ENCODE data around the gene PGAP3.

PGAP3 gene

DNA sequence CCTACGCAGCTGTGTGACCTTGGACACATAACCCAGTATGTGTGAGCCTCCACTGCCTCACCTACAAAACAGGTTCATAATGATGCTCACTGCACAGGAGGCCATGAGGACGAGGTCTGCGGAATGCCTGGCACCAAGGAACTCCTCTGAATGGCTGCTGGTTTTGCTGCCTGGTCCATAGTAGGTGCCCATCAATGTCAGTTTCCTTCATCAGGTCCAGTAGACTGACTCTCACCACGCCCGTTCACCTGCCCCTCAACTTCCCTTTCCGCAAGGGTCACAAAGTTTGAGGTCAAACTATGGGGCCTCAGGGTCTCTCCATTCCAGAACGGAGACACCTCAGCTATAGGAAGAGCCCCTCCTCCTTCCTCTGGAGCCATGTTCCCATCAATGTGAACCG is 10.8 kb downstream of the PGAP3 start:
- H3K27me3 ChIP-seq (ENCODE audit: insufficient read depth, low read length, poor library complexity), result no peaks in the 10 kb centered on the region
- H2BK120ac ChIP-seq (ENCODE audit: low read depth, low read length), result no peak overlapping the region
- no peaks in the 10 kb centered on the region for H3K4me1 ChIP-seq (ENCODE audit: control insufficient read depth, low read depth, low read length)
- H3K9ac ChIP-seq (ENCODE audit: low read length), result no peak overlapping the region
- no peak overlapping the region for H2BK5ac ChIP-seq (ENCODE audit: low read length)
- H2AK5ac ChIP-seq (ENCODE audit: low read length), result no peak overlapping the region
- no peak overlapping the region for H3K4ac ChIP-seq (ENCODE audit: low read depth, low read length)
- H3K27ac ChIP-seq (ENCODE audit: low read depth, low read length), result no peak overlapping the region
- no peak overlapping the region for H3K18ac ChIP-seq (ENCODE audit: low read length)
- no peak overlapping the region for H4K5ac ChIP-seq (ENCODE audit: low read length)
- H2BK15ac ChIP-seq (replicated peaks; ENCODE audit: low read depth), result no peak overlapping the region
- no peak overlapping the region for H3K4me2 ChIP-seq (ENCODE audit: low read length)
- H3K23ac ChIP-seq (ENCODE audit: low read length), result no peak overlapping the region
- no peak overlapping the region for H3K4me3 ChIP-seq (ENCODE audit: low read length)
- H4K8ac ChIP-seq (ENCODE audit: low read depth, low read length), result no peak overlapping the region
- no peak overlapping the region for H3K56ac ChIP-seq (ENCODE audit: low read length)
- WGBS (ENCODE audit: extremely low coverage, insufficient coverage, low lambda C conversion rate), result no CpG with 5 or more reads among the region's 8 CpGs
- no peaks in the 10 kb centered on the region for H3K79me1 ChIP-seq (ENCODE audit: low read length)
- no peaks in the 10 kb centered on the region for H3K79me2 ChIP-seq (ENCODE audit: control insufficient read depth, insufficient read depth, low read length)
- DNase-seq, result no peak
- H3K36me3 ChIP-seq (ENCODE audit: control insufficient read depth, insufficient read depth, low read length), result no peaks in the 10 kb centered on the region

DNA sequence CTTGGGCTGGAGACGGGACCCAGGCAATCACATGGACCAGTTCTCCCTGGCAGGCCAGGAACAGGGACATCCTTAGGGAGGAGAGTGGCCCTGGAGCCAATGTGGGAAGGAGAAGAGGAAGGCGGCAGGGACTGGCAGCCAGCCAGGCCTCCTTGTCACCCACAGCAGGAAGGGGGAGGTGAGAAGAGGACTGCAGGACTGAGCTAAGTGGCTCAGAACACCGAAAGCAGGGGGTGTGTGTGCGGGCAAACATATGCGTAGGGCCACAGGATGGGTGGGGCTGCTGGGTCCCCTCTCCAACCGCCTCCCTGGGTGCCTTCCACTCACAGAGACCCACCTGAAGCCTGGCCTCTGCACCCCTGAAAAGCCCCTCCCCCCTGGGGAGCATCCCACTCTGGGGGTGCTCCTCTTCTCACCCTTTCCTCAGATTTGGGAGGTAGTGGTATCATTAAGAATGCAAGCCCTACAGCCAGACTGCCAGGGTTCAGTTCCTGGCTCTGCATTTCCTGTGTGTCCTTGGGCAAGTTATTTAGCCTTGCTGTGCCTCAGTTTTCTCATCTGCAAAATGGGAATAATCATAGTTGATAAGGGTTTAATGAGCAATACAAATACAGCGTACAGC is 11.5 kb downstream of the PGAP3 start:
- Histone ChIP-seq H2BK5ac (ENCODE audit: low read length) (no peak overlapping the region), H3K4me2 (ENCODE audit: low read length) (no peak overlapping the region), H3K4ac (ENCODE audit: low read depth, low read length) (no peak overlapping the region), H3K56ac (ENCODE audit: low read length) (no peak overlapping the region), H2AK5ac (ENCODE audit: low read length) (no peak overlapping the region), H3K79me2 (ENCODE audit: control insufficient read depth, insufficient read depth, low read length) (no peaks in the 10 kb centered on the region), H4K5ac (ENCODE audit: low read length) (no peak overlapping the region), H2BK15ac (replicated peaks; ENCODE audit: low read depth) (no peak overlapping the region), H3K27me3 (ENCODE audit: insufficient read depth, low read length, poor library complexity) (no peaks in the 10 kb centered on the region), H3K4me1 (ENCODE audit: control insufficient read depth, low read depth, low read length) (no peaks in the 10 kb centered on the region), H3K27ac (ENCODE audit: low read depth, low read length) (no peak overlapping the region), H3K9ac (ENCODE audit: low read length) (no peak overlapping the region), H3K18ac (ENCODE audit: low read length) (no peak overlapping the region), H3K23ac (ENCODE audit: low read length) (no peak overlapping the region), H2BK120ac (ENCODE audit: low read depth, low read length) (no peak overlapping the region), H3K79me1 (ENCODE audit: low read length) (no peaks in the 10 kb centered on the region), H4K8ac (ENCODE audit: low read depth, low read length) (no peak overlapping the region), H3K4me3 (ENCODE audit: low read length) (no peak overlapping the region), H3K36me3 (ENCODE audit: control insufficient read depth, insufficient read depth, low read length) (no peaks in the 10 kb centered on the region)
- no peak for DNase-seq
- no CpG with 5 or more reads among the region's 7 CpGs for WGBS (ENCODE audit: extremely low coverage, insufficient coverage, low lambda C conversion rate)

DNA sequence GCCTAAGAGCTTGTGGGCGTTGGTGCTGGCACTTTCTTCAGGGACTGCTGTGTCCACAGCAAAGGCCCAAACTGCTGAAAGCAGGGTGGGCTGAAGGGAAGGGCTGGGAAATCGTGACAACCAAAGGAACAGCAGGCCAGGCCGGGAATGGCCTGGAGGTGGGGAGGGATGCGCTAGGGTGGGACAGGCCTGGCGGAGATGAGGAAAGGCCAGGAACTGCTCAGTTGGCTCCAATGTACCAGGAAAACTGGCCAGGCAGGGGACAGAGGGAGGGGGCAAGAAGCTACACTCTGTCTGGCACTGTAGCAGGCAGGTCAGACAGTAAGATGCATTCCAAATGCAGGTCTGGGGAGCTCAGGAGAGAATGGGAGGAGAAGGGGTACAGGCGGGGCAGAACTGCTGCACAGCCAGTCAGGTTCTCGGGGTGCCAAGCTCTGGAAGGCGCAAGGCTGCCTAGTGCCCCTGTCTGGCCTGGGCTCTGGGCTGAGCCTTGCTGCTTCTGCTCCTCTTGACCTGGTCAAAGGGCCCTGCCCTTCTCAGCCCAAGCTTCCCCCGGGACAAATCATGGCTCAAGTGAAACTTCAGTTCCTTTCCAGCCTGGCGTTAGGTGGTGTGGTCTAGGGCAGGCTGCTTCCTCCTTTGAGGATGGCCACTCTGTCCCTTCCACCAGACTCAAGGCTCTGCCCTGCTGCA is 12.3 kb downstream of the PGAP3 start:
- Histone ChIP-seq H3K4me3 (ENCODE audit: low read length) (no peak overlapping the region), H2BK120ac (ENCODE audit: low read depth, low read length) (no peak overlapping the region), H3K4me2 (ENCODE audit: low read length) (no peak overlapping the region), H2BK5ac (ENCODE audit: low read length) (no peak overlapping the region), H3K27ac (ENCODE audit: low read depth, low read length) (no peak overlapping the region), H3K4ac (ENCODE audit: low read depth, low read length) (no peak overlapping the region), H3K56ac (ENCODE audit: low read length) (no peak overlapping the region), H3K79me2 (ENCODE audit: control insufficient read depth, insufficient read depth, low read length) (no peaks in the 10 kb centered on the region), H3K18ac (ENCODE audit: low read length) (no peak overlapping the region), H3K23ac (ENCODE audit: low read length) (no peak overlapping the region), H3K36me3 (ENCODE audit: control insufficient read depth, insufficient read depth, low read length) (no peaks in the 10 kb centered on the region), H3K9ac (ENCODE audit: low read length) (no peak overlapping the region), H4K5ac (ENCODE audit: low read length) (no peak overlapping the region), H3K79me1 (ENCODE audit: low read length) (no peaks in the 10 kb centered on the region), H4K8ac (ENCODE audit: low read depth, low read length) (no peak overlapping the region), H3K4me1 (ENCODE audit: control insufficient read depth, low read depth, low read length) (no peaks in the 10 kb centered on the region), H2AK5ac (ENCODE audit: low read length) (no peak overlapping the region), H3K27me3 (ENCODE audit: insufficient read depth, low read length, poor library complexity) (no peaks in the 10 kb centered on the region), H2BK15ac (replicated peaks; ENCODE audit: low read depth) (no peak overlapping the region)
- DNase-seq, result no peak
- WGBS (ENCODE audit: extremely low coverage, insufficient coverage, low lambda C conversion rate), result no CpG with 5 or more reads among the region's 10 CpGs

DNA sequence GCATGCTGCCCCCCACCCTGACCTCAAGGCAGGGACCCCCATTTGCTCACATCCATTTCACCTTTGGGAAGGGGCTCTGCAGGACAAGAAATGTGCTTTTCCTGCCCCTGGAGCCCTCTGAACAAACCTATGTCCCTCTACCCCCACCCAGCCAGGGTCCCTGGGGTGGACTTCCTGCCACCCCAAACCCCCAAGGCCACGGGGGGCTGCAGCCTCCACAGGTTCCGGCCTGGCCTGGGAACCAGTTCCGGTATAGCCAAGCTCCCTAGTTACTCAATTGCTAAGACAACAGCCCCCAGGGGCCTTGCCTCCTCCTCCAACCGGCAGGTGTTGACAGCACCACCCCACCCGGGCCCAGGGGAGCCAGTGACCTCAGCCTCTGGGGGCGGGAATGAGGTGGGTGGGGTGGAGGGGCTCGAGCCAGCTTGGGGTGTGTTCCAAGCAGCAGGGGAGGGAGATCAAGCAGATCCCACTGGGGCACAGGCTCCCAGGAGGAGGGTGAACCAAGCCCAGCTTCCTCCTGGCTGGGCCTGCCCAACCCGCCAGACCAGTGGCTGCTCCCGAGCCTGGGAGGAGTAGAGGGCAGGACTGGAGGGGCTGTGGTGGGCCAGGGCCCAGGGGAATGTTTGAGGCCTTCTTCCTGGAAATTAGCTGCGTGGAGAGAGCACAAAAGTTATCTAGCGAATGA is 13.0 kb downstream of the PGAP3 start:
- Histone ChIP-seq H3K27me3 (ENCODE audit: insufficient read depth, low read length, poor library complexity) (no peaks in the 10 kb centered on the region), H4K8ac (ENCODE audit: low read depth, low read length) (no peak overlapping the region), H4K5ac (ENCODE audit: low read length) (no peak overlapping the region), H2BK15ac (replicated peaks; ENCODE audit: low read depth) (no peak overlapping the region), H3K4me3 (ENCODE audit: low read length) (no peak overlapping the region), H3K79me1 (ENCODE audit: low read length) (no peaks in the 10 kb centered on the region), H2BK5ac (ENCODE audit: low read length) (no peak overlapping the region), H3K36me3 (ENCODE audit: control insufficient read depth, insufficient read depth, low read length) (no peaks in the 10 kb centered on the region), H2AK5ac (ENCODE audit: low read length) (no peak overlapping the region), H3K27ac (ENCODE audit: low read depth, low read length) (no peak overlapping the region), H2BK120ac (ENCODE audit: low read depth, low read length) (no peak overlapping the region), H3K9ac (ENCODE audit: low read length) (no peak overlapping the region), H3K18ac (ENCODE audit: low read length) (no peak overlapping the region), H3K56ac (ENCODE audit: low read length) (no peak overlapping the region), H3K23ac (ENCODE audit: low read length) (no peak overlapping the region), H3K4me1 (ENCODE audit: control insufficient read depth, low read depth, low read length) (no peaks in the 10 kb centered on the region), H3K79me2 (ENCODE audit: control insufficient read depth, insufficient read depth, low read length) (no peaks in the 10 kb centered on the region), H3K4me2 (ENCODE audit: low read length) (no peak overlapping the region), H3K4ac (ENCODE audit: low read depth, low read length) (no peak overlapping the region)
- DNase-seq, result no peak
- no CpG with 5 or more reads among the region's 11 CpGs for WGBS (ENCODE audit: extremely low coverage, insufficient coverage, low lambda C conversion rate)

DNA sequence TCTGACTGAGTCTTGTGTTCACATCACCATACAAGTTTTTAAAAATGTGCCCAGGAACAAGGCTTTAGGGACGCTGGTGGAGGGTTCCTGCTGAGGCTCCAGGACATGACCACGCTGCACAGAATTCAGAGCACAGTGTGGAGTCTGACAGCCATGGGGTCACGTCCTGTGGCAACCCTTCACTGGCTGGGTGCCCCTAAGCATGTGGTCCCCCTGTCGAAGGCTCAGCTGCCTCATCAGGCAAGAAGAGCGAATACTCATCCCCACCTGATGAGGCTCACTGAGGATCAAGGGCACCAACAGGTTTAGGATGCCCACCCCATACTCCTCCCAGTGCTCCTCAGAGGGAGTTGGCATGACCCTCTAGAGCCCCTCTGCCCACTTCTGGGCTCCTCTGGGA is 13.7 kb downstream of the PGAP3 start:
- Histone ChIP-seq H3K79me2 (ENCODE audit: control insufficient read depth, insufficient read depth, low read length) (no peaks in the 10 kb centered on the region), H2AK5ac (ENCODE audit: low read length) (no peak overlapping the region), H2BK5ac (ENCODE audit: low read length) (no peak overlapping the region), H4K8ac (ENCODE audit: low read depth, low read length) (no peak overlapping the region), H3K18ac (ENCODE audit: low read length) (no peak overlapping the region), H2BK120ac (ENCODE audit: low read depth, low read length) (no peak overlapping the region), H3K4ac (ENCODE audit: low read depth, low read length) (no peak overlapping the region), H3K27ac (ENCODE audit: low read depth, low read length) (no peak overlapping the region), H4K5ac (ENCODE audit: low read length) (no peak overlapping the region), H3K79me1 (ENCODE audit: low read length) (no peaks in the 10 kb centered on the region), H3K4me3 (ENCODE audit: low read length) (no peak overlapping the region), H3K56ac (ENCODE audit: low read length) (no peak overlapping the region), H3K36me3 (ENCODE audit: control insufficient read depth, insufficient read depth, low read length) (no peaks in the 10 kb centered on the region), H3K4me1 (ENCODE audit: control insufficient read depth, low read depth, low read length) (no peaks in the 10 kb centered on the region), H2BK15ac (replicated peaks; ENCODE audit: low read depth) (no peak overlapping the region), H3K4me2 (ENCODE audit: low read length) (no peak overlapping the region), H3K9ac (ENCODE audit: low read length) (no peak overlapping the region), H3K27me3 (ENCODE audit: insufficient read depth, low read length, poor library complexity) (no peaks in the 10 kb centered on the region), H3K23ac (ENCODE audit: low read length) (no peak overlapping the region)
- no peak for DNase-seq
- no CpG with 5 or more reads among the region's 5 CpGs for WGBS (ENCODE audit: extremely low coverage, insufficient coverage, low lambda C conversion rate)
